Globus pallidus (tissue), 1 donor: ENCODE results near the gene KLK13.

ENCODE experiments used
- DNase-seq: peaks from one replicate; pipeline ENCODE4 v3.0.0-alpha.2; 2015; ENCODE audit warnings: low spot score

Gene KLK13

GRCh38 chr19:51060973-51061372 lies 3.9 kb downstream of the KLK13 start:
- DNase-seq, result no peak

GRCh38 chr19:51060336-51060735 lies 4.6 kb downstream of the KLK13 start:
- no peak for DNase-seq

DNA sequence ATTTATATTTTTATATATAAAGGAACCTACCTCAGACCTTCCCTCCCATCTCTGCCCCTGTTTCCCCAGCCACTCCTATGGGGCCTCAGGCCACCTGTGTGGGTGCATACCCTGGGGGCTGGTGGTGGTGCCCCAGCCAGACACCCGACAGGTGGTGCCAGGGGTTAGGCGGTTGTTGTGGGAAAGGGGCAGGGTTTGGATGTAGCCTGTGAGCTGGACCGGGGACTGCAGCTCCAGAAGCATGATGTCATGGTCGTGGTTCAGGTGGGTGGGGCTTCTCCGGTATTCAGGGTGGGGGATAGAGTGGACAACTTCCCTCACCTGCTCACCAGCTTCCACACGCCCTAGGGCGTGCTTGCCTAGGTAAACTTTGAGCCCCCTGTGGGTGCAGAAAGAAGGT lies 5.2 kb downstream of the KLK13 start:
- no peak for DNase-seq

DNA sequence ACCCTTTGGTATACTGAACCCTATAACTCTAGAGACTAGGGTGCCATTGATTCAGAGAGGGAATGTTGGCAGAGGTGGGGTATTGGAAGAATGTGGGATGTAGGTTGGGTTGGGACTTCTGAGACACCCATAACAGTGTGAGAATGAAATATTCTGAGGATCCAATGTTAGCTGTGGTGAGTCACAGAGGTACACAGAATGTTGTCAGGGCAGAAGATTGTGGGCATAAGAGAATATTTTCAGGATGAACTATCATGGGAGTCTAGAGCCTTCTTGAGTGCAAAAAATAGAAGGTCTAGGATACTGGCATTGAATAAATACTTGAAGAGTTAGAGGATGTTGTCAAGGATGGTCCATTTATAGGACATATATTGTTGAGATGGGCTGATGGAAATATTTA lies 9.0 kb downstream of the KLK13 start:
- no peak for DNase-seq

DNA sequence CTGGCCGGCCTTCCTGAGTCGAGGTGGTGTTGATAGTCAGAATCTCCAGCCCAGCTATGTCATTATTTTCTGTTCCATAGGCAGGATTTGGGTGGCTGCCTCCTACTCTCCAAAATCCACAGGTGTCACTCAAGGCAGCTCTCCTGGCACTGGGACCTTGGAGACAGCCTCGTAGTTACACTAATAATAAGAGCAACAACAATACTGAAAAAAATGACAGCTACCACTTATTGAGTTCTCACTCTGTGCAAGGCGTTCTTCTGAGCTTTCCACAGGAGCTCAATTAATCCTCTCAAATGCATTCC lies 17.9 kb downstream of the KLK13 start:
- no peak for DNase-seq

GRCh38 chr19:51044327-51044726 lies 20.6 kb downstream of the KLK13 start:
- DNase-seq, result no peak

- no peak for DNase-seq
Observed at GRCh38 chr19:51043497-51043896, 21.4 kb downstream of the KLK13 start.

DNA sequence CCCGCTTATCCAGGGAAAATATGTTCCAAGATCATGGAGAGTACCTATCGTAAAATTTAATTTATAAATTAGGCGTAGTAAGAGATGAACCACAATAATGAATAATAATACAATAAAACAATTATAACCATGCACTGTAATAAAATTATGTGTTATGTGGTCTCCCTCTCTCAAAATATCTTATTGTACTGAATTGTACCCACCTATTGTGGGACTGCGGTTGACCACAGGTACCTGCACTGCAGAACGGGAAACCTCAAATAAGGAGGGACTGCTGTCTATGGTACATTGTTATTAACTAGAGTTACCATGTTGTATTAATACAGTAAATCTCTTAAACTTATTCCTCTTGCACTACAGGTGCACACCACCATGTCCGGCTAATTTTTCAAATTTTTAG lies 24.7 kb downstream of the KLK13 start:
- DNase-seq, result no peak

DNA sequence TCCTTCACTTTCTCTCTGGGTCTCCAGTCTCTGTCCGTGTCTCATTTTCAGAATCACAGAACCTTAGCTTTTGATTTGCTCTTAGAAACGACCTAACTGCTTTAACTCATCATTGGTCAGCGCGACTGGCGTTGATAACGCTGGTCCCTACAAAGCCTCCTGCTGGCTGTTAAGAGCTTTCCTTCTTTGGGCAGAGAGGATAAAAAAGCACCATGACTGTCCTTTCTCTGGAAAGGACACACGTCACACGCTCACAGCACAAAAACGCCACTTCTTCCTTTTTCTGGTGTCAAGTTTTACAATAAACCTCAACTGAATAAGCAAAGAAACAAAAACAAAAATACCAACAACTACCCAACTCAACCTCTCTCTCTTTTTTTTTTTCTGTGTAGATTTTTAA lies 28.4 kb downstream of the KLK13 start:
- DNase-seq, result no peak

GRCh38 chr19:51034704-51035103 lies 30.2 kb downstream of the KLK13 start, which contains the start of gene KLK12:
TSS of gene KLK12 (minus strand) at chr19:51035002. CDS start at chr19:51034621, 381 bp downstream.
- no peak for DNase-seq

GRCh38 chr19:51031880-51032225 lies 33.0 kb downstream of the KLK13 start:
- DNase-seq, result no peak

- no peak for DNase-seq
Observed at GRCh38 chr19:51031220-51031879, 33.5 kb downstream of the KLK13 start.

- DNase-seq, result no peak
Observed at GRCh38 chr19:51030631-51031030, 34.3 kb downstream of the KLK13 start.

DNA sequence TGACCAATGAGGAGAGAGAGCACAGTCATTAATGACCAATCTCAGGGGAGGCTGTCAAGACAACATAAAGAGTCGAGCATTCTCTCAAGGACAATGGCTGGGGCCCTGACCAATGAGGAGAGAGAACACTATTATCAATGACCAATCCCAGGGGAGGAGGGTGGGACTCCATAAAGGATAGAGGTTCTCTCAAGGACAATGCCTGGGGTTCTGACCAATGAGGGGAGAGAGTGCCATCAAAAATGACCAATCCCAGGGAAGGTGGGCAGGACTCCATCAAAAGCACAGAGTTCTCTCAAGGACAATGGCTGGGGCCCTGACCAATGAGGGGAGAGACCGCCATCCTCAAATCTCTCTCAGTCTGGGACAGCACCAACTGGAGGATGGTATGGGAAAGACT lies 35.2 kb downstream of the KLK13 start:
- DNase-seq, result no peak

GRCh38 chr19:51027873-51028272 lies 37.0 kb downstream of the KLK13 start:
- DNase-seq, result no peak

DNA sequence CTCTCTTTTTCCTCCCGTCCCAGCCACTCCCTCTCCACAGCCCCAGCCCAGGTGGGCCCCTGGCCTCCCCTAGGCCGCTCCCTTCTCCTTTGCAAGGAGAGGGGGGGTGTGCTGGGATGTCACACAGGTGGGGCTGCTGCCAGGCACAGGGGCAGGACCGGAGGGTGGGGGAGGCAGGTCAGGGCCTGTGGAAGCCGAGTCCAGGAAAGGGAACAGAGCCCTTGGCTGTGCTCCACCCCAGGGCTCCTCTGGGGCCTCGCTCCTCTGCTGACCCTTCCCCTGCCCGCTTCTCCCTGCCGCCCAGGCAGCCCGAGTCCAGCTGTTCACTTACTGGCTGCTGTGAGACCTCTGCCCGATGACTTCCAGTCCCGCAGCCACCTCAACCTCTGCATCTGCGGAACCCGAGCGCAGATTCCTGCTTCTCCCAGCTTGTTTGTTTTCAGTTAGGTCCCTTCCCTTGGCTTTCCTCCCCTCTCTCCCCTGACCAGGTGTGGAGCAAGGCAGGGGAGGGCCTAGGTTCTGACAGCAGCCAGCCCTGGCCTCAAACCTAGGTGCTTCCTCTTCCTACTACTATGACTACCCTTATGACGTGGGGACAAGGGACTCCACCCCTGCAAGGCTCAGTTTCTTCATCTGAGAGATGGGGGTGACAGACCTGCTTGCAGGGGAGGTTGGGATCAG lies 37.6 kb downstream of the KLK13 start:
- DNase-seq, result no peak

GRCh38 chr19:51026554-51026831 lies 38.4 kb downstream of the KLK13 start, which contains the start of gene KLK11:
TSS of gene KLK11 (minus strand) at chr19:51026616. CDS start at chr19:51025631, 985 bp downstream.
- DNase-seq, result no peak

DNA sequence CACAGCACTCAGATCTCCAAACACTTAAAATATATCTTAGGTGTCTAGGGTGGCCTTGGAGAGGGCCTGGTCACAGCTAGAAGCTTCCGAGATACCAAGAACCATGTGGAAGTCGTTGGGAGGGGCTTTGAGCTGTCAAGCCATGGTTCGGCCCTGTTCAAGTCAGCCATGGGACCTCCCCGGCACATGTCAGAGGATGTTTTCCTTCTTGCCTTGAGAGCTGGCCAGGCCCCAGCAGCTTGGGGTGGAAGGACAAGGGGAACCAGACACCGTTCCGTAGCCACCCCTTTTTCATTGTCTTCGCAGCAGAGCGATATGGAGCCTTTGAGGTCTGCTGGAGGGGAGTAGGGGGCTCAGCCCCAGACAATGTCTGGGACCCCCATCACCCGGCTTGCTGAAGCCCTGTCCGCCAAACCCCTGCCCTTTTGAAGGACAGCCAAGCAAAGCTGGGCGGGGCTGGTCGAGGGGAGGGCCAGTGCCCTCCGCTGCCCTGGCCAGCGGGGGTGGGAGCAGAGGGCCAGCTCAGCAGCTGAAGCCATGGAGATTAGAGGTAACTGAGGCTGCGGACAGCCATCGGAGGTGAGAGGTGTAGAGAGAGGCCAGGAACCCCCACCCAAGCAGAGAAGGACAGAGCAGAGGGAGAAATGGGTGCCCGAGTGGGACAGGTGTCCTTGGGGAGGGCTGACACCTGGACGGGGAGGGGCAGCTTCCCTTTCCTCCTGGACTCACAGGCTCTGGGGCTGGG lies 38.9 kb downstream of the KLK13 start:
- no peak for DNase-seq

DNA sequence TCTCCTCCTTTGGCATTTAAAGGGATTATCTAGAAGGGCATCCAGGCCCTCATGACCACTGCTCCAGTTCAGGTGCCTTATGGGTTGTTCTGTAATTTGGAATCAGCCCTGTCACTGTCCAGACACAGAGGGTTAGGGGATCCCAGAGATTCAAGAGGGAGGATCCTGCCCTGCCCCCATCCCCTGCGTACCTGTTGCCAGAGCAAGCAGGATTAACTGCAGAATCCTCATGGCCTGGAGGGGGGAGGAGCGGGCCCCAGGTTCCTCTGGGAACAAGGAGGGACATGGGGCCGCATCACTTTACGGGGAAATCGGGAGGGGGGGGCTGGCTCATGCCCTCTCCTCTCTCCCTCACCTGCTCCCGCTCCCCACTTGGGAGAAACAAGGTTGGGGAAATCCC lies 39.5 kb downstream of the KLK13 start:
- DNase-seq, result no peak

- no peak for DNase-seq
Observed at GRCh38 chr19:51024924-51025323, 40.0 kb downstream of the KLK13 start.

- no peak for DNase-seq
Observed at GRCh38 chr19:51023946-51024345, 40.9 kb downstream of the KLK13 start.

GRCh38 chr19:51022526-51022925 lies 42.4 kb downstream of the KLK13 start:
- no peak for DNase-seq

DNA sequence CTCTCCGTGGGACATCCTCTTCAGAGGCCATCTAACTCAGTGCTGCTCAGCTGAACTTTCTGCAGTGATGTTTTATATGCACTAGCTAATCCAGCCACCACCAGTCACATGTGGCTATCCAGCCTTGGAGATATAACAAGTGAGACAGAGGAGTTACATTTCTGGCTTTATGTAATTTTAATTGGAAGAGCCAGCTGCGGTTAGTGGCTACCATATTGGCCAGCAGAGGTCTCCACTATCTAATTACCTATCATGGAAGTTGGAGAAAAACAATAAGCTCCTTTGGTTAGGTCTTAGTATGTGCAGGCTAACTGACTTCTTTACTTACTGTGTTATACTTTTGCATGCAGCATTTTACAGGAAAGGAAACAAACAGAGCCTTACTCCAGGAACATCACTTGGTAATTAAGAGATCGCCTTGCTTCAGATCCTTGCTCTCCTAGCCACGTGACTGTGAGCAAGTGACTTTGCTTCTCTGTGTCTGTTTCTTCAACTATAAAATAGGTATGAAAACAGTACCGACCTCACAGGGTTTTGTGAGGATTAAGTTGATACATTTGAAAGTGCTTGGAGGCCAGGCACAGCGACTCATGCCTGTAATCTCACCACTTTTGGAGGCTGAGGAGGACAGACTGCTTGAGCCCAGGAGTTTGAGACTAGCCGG lies 43.8 kb downstream of the KLK13 start:
- peak; percentile 46 for DNase-seq
